ENCODE measurements around the gene COMMD6.

The COMMD6 gene

DNA sequence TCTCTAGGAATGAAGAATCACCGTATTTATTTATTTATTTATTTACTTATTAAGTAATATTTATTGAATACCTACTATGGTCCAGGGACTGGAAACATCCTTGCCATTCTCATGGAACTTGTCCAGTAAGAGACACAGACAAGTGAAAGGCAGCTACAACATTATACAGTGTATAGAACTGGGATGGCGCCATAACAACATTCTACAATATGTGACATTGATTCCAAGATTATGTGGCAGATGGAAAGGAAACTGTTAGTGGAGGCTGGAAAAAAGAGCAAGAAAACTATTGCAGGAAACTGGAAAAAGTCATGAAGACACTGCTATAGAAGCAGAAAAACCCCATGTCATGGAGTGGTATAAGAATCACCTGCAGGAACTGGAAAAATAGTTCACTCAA lies 46.3 kb downstream of the COMMD6 start:
- no peak for DNase-seq (ENCODE audit: low spot score)
- TF ChIP-seq, protein P1, sequence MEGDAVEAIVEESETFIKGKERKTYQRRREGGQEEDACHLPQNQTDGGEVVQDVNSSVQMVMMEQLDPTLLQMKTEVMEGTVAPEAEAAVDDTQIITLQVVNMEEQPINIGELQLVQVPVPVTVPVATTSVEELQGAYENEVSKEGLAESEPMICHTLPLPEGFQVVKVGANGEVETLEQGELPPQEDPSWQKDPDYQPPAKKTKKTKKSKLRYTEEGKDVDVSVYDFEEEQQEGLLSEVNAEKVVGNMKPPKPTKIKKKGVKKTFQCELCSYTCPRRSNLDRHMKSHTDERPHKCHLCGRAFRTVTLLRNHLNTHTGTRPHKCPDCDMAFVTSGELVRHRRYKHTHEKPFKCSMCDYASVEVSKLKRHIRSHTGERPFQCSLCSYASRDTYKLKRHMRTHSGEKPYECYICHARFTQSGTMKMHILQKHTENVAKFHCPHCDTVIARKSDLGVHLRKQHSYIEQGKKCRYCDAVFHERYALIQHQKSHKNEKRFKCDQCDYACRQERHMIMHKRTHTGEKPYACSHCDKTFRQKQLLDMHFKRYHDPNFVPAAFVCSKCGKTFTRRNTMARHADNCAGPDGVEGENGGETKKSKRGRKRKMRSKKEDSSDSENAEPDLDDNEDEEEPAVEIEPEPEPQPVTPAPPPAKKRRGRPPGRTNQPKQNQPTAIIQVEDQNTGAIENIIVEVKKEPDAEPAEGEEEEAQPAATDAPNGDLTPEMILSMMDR (IDR thresholded peaks at IDR 0.05; ENCODE audit: extremely low read depth, missing control alignments), result no peak

DNA sequence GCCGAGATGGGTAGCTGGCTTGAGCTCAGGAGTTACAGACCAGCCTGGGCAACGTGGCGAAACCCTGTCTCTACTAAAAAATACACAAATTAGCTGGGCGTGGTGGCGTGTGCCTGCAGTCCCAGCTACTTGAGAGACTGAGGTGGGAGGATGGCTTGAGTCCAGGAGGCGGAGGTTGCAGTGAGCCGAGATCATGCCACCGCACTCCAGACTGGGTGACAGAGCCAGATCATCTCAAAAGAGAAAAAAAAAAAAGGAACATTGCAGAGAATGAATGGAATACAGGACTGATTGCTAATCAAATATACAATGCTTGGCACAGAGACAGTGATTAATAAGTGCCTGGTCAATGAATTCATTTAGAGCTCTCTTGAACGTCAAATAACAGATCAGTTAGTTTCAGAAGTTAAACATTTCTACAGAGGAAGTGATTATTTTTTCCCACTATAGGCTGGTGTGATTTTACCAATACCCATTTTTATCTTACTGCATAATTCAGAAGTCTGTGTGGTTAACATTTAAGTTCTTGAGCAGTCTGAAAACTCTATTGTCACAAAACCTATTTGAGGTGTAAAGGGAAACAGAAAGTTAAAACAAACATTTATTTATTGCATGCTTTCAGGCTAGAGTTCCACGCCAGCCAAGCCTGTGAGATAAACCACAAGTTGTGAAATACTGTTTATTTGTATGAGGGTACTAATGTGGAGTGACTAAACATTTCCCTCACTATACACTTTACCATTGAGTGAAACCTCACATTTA lies 48.0 kb downstream of the COMMD6 start:
- TF ChIP-seq, protein P1 (IDR thresholded peaks at IDR 0.05; ENCODE audit: extremely low read depth, missing control alignments), result no peak
- DNase-seq (ENCODE audit: low spot score), result peak; percentile 39

- TF ChIP-seq, protein P1 (IDR thresholded peaks at IDR 0.05; ENCODE audit: extremely low read depth, missing control alignments), result no peak
- DNase-seq (ENCODE audit: low spot score), result no peak
These were observed 51.2 kb downstream of the COMMD6 start for GRCh38 chr13:75486146-75487062.

DNA sequence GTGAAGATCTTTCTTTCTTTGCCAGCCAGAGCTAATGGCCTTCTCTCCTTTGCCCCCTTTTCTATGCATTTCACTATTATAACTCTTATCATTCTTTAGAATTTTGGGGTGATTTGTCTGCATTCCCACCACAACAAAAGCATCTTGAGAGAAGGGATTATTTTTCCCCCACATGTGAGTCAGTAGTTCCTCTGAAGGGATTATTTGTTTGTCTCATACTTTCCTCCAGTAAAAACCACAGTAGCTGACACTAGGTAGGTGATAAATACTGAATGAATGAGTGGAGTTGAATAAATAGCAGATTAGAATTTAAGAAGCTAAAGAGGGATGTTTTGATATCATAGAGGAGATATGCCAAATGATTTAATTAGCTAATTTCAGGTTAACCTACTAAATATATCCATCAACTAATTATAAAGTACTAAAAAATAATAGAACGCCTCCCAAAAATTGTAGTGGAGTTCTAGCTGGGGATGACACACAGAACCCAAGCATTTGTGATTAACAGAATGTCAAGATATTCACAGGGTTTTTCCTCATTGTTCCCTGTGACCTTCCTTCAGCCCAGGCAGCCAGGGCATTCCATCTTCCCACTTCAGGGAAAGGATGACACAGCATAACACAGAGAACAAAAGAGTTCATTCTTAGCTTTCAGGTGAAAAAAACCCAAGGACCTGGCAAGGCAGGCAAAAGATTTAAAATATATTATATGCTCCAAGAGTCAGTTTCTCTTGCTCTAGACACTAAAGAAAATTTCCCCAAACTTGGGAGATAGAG lies 52.2 kb downstream of the COMMD6 start:
- no peak for DNase-seq (ENCODE audit: low spot score)

DNA sequence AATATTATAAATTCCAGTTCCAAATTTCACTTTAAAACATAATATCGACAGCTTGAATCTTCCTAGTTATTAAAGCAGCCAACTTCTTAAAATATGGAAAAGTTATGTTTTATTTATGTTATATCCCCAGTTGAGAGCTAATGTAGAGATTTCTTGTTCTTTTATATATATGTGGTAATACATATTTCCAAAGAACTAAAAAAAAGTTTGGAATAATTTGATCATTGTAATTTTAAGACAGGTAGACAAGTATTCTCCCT lies 54.9 kb downstream of the COMMD6 start:
- no peak for DNase-seq (ENCODE audit: low spot score)

More for the DNA sequence above, 52.2 kb downstream of the COMMD6 start:
- TF ChIP-seq, protein P1 (IDR thresholded peaks at IDR 0.05; ENCODE audit: extremely low read depth, missing control alignments), result no peak

DNA sequence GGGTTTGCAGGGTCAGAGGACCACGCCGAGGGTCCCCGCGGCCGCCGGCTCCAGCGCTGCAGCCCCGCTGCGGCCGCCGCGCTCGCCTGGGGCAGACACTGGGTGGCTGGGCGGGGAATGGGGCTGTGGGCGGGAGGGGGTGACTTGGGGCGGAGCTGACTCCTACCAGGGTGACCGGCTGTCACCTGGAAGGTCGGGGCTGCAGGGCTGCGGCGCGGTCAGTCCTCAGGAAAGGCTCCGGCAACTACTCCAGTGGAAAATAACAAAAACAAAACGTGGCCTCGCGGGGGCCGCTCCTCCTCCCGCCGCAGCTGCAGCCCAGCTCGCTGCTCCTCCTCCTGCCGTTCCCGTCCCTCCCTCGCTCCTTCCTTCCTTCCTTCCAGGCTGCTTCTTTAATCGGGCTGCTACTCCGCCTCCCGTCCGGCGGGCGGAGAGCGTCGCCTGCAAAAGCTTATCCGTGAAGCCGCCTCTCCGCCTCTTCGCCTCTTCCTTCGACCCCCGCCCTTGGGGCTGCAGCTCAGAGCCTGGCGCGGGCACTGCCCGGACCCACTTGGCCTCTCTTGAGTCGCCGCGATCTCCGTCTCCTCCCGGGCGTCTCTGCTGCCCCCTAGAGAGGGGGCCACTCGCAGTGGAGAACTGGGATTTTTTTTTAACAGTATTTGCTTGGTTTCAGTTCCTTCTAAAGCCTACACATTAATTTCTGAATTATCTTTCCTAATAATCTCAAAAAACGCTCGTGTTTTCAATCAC lies 55.4 kb downstream of the COMMD6 start, which contains the start of gene TBC1D4:
Gene TBC1D4, minus strand, starts transcription at position 100 of the 750 bp plus-strand sequence. CDS start 402 bp downstream, outside the sequence.
- TF ChIP-seq, protein P1 (IDR thresholded peaks at IDR 0.05; ENCODE audit: extremely low read depth, missing control alignments), result peak; percentile 83
- DNase-seq (ENCODE audit: low spot score), result peak; percentile 87

More for the DNA sequence above, 54.9 kb downstream of the COMMD6 start:
- TF ChIP-seq, protein P1 (IDR thresholded peaks at IDR 0.05; ENCODE audit: extremely low read depth, missing control alignments), result no peak

Data from GM20000 (cell line).